OCI-LY1 (cell line): ENCODE data around the gene ADD1.

Experiments used
- EZH2 ChIP-seq: fragments of 200-600 bp; sonication (generic), shearing (Covaris generic); IDR thresholded peaks from 2 replicates; pipeline ENCODE4 v1.8.0; 2017; ENCODE audit warnings: borderline replicate concordance, mixed run types, mild to moderate bottlenecking, antibody characterized with exemption, low read length, moderate library complexity, mixed read lengths
- TF ChIP-seq, protein P1 (sequence below): fragments of 200-600 bp; sonication (generic), shearing (Covaris generic); IDR thresholded peaks from 2 replicates; pipeline ENCODE4 v1.5.1; 2017; ENCODE audit warnings: mild to moderate bottlenecking, antibody characterized with exemption, low read length, moderate library complexity, mixed read lengths

DNA sequence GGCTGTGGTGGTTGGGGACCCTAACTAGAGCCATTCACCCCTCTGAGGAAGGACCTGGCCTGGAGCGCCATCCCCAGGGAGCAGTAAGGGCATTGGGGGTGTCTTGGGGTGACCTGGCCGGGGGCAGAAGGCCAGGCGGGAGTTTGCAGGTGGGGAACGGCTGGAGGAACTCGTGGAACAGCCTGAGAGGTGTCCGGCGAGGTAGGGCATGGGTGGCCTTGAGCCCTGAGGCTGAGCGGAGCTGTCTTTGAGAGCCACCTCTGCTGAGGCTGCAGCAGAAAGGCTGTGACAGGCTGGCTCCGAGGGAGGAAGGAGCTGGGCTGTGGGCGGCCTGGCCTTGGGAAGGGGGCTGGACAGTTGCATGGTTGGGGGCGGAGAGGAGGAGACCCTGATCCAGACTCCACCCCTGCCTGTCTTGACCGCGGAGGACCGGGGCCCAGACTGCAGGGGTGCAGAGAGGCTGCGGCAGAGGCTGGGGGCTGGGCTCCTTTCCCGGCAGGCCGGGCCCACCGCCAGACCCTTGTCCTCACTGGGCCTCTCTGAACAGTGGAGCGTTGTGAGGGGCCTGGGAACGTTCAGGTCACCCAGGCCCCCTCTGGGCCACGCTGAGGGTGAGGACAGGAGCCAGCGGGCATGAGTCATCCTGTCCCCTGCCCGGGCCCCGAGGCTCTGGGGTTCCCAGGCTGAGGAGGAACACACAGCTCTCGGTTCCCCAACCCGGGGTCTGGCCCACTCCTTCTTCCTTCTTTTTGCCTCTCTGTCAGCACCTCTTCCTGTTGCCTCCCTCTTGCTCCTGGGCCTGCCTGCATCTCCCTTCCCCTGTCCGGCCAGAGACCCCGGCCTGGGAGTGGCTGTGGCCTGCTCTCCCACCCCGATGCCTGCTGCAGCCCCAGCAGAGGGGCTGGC, 42.7 kb upstream of the ADD1 start:
- TF ChIP-seq, protein P1, sequence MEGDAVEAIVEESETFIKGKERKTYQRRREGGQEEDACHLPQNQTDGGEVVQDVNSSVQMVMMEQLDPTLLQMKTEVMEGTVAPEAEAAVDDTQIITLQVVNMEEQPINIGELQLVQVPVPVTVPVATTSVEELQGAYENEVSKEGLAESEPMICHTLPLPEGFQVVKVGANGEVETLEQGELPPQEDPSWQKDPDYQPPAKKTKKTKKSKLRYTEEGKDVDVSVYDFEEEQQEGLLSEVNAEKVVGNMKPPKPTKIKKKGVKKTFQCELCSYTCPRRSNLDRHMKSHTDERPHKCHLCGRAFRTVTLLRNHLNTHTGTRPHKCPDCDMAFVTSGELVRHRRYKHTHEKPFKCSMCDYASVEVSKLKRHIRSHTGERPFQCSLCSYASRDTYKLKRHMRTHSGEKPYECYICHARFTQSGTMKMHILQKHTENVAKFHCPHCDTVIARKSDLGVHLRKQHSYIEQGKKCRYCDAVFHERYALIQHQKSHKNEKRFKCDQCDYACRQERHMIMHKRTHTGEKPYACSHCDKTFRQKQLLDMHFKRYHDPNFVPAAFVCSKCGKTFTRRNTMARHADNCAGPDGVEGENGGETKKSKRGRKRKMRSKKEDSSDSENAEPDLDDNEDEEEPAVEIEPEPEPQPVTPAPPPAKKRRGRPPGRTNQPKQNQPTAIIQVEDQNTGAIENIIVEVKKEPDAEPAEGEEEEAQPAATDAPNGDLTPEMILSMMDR = no peak
- no peak for TF ChIP-seq EZH2
